BJ (cell line): ENCODE measurements around the gene KLHL9. TPM values are rescaled to one million over a fixed set of nuclear protein-coding genes. Genes with fewer than 3 reads are reported as not detected.
"Not testable (repeated sequence)": the region's sequence is repeated elsewhere in the genome, so short reads cannot be mapped to it uniquely, and the experiment has no call there.

Source experiments
- CTCF ChIA-PET: fragments of 350-600 bp; formaldehyde crosslinking; extraction: SDS; loops from one replicate; lab custom pipeline; 2021; ENCODE audit warnings: antibody characterized with exemption, inconsistent platforms; lab: Yijun Ruan, JAX
- POLR2A ChIA-PET: fragments of 300-600 bp; sonication (Branson Sonifier 250); formaldehyde crosslinking; extraction: SDS; loops from one replicate; lab custom pipeline; 2021; ENCODE audit warnings: antibody characterized with exemption; lab: Charles Lee
- DNase-seq: peaks from one replicate; pipeline ENCODE4 v3.0.0-alpha.2; 2011; ENCODE audit warnings: low read depth
- H3K27me3 ChIP-seq: 2 replicates; pipeline ENCODE4 v1.6.0; 2011; ENCODE audit warnings: low read length; ENCODE audit not compliant: control insufficient read depth, insufficient read depth
- H3K36me3 ChIP-seq: 2 replicates; pipeline ENCODE4 v1.5.1; 2011; ENCODE audit warnings: low read length; ENCODE audit not compliant: control insufficient read depth, insufficient read depth
- H3K4me3 ChIP-seq: 2 replicates; pipeline ENCODE4 v1.5.1; 2011; ENCODE audit warnings: low read depth, mild to moderate bottlenecking, control low read depth, low read length
- polyA minus RNA-seq: library from RNA; depleted of rRNA, polyadenylated mRNA; stranded (reverse); fragments of >200 nt; gene quantifications from 2 replicates; pipeline ENCODE4 v1.2.3, GENCODE V29; 2011; rRNA and poly(A)+ RNA removed
- polyA plus RNA-seq: library from polyadenylated mRNA; depleted of rRNA; stranded (reverse); fragments of >200 nt; gene quantifications from 2 replicates; pipeline ENCODE4 v1.2.3, GENCODE V29; 2011; rRNA removed
- TF ChIP-seq, protein P1 (sequence below): IDR thresholded peaks from 2 replicates; pipeline ENCODE4 v1.5.1; 2011; ENCODE audit warnings: low read depth, mild to moderate bottlenecking, control low read depth, inconsistent platforms, low read length, moderate library complexity; ENCODE audit not compliant: insufficient read depth

The KLHL9 gene, protein sequence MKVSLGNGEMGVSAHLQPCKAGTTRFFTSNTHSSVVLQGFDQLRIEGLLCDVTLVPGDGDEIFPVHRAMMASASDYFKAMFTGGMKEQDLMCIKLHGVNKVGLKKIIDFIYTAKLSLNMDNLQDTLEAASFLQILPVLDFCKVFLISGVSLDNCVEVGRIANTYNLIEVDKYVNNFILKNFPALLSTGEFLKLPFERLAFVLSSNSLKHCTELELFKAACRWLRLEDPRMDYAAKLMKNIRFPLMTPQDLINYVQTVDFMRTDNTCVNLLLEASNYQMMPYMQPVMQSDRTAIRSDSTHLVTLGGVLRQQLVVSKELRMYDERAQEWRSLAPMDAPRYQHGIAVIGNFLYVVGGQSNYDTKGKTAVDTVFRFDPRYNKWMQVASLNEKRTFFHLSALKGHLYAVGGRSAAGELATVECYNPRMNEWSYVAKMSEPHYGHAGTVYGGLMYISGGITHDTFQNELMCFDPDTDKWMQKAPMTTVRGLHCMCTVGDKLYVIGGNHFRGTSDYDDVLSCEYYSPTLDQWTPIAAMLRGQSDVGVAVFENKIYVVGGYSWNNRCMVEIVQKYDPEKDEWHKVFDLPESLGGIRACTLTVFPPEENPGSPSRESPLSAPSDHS
- polyA plus RNA-seq (14.4 and 25.9 TPM in 2 replicates), polyA minus RNA-seq (19.8 and 21.9 TPM in 2 replicates)

DNA sequence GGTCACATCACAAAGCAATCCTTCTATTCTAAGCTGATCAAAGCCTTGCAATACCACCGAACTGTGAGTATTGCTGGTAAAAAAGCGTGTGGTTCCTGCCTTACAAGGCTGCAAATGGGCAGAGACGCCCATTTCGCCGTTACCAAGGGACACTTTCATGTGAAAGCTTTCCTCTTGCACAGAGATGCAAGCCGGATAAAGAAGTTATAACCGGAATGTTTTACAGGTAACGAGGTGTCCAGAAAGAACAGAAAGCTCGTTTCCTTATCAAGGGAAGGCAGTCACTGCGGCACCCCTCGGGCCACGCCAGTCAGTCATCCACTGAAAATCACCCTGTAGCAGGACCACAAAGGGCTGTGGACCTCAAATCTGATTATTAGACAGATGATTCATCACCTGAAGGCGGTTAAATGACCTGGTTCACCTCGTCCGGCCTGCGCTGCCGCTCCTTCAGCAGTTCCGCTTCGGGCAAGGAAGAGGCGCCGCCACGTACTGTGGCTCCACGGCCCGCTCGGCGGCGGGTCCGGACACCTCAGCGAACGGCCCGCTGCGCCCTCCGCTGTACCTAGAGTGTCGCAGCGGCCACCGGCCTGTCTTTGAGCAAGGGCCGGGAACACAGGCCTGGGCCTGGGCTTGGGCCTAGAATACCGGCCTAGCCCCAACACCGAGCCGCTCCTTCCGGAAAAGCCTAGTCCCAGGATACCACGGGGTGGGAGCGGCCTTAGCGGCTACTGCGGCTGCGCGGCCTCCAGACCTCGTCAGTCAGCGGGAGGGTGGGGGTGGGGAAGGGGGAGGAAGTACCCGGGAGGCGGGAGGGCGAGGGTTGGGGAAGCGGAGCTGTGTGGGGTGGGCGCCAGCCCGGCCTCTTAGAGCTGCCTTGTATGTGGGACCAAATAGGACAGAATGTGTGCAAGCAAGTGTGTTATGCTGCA, at the start of gene KLHL9:
Gene KLHL9, minus strand, starts transcription at position 704 of the 932 bp plus-strand sequence. Its CDS starts 545 bp downstream, at position 159.
- TF ChIP-seq, protein P1, sequence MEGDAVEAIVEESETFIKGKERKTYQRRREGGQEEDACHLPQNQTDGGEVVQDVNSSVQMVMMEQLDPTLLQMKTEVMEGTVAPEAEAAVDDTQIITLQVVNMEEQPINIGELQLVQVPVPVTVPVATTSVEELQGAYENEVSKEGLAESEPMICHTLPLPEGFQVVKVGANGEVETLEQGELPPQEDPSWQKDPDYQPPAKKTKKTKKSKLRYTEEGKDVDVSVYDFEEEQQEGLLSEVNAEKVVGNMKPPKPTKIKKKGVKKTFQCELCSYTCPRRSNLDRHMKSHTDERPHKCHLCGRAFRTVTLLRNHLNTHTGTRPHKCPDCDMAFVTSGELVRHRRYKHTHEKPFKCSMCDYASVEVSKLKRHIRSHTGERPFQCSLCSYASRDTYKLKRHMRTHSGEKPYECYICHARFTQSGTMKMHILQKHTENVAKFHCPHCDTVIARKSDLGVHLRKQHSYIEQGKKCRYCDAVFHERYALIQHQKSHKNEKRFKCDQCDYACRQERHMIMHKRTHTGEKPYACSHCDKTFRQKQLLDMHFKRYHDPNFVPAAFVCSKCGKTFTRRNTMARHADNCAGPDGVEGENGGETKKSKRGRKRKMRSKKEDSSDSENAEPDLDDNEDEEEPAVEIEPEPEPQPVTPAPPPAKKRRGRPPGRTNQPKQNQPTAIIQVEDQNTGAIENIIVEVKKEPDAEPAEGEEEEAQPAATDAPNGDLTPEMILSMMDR = no peak
- Histone ChIP-seq H3K36me3 (no peaks in the 10 kb centered on the region; the same call in 1 of the 2 replicates), H3K27me3 (no peaks in the 10 kb centered on the region; the same call in 1 of the 2 replicates), H3K4me3 (peak within 1 kb of the TSS; percentile 66)
- ChIA-PET CTCF (interaction anchor here (0.6 to 1.9 kb wide), 11 partner anchors 9 to 819 kb away, joined by 3 to 7 read pairs (median 3); no protein-coding TSS in a partner anchor), POLR2A (interaction anchor here (0.5 to 0.6 kb wide), 2 partner anchors 8 to 83 kb away, joined by 3 to 6 read pairs; no protein-coding TSS in a partner anchor)
- peak; percentile 49 for DNase-seq

DNA sequence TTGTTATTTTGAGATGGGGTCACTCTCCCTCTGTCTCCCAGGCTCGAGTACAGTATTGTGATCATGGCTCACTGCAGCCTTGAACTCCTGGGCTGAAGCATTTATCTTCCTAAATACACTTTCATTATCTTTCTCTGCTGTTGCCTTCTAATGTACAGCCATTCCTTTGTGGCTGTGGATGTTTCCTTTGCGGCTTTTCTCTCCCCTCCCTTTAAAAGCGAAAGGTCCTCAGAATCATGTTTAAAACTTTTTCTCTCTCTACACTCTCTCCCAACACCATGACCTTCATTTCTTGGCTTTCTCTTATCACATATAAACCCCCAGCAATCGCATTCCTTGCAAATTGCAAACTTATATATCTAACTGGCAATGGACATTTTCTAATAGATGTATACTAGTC, 48.4 kb upstream of the KLHL9 start:
- DNase-seq = no peak
- POLR2A ChIA-PET = no interaction called here
- CTCF ChIA-PET = no interaction called here
- no peaks in the 10 kb centered on the region for H3K36me3 ChIP-seq
- TF ChIP-seq, protein P1 = no peak
- no peak overlapping the region for H3K4me3 ChIP-seq
- H3K27me3 ChIP-seq = peaks cover 7% of the 10 kb centered on the region

DNA sequence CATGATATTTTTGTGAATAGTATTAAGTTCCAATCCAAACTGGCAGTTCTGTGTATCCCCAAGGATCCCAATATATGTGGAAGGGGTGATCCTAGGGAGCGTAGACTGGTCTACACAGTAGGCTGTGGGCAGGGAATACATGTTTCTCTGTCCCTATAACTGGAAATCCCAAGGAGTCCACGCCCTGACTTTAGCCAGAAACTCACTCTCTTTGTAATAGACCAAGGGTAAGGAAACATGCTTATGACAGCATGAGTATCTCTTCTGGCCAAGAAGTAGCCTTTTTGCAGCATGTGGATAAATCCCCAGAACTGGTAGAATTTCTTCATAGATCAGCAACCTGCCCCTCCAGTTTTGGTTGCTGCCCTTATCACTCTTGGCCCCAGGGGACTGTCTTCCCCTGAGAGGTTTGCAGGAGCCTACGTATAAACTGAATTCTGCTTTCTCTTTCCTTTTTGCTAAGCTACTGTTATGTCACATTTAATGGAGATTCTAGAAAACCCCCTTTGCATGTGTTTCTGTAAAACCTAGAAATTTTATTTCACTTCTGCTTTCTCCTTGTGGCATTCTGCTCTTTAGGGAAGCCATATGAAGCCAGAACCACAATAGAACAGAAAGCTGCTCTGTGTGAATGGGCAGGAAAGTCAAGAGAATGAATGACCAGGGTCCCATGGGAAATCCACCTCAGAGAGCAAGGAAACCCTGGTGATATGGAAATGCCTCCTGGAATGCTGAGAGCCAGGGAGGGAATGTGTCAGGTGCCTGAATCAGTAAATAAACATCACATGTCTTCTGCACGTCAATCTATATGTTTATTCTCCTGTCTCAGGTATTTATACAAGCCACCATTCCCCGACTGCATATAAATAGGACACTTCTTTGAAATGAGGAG, 46.5 kb upstream of the KLHL9 start:
- CTCF ChIA-PET = interaction anchor here (1.1 to 6.8 kb wide), 2 partner anchors 14 to 16 kb away, joined by 4 to 33 read pairs; no protein-coding TSS in a partner anchor
- POLR2A ChIA-PET = interaction anchor here (0.6 kb wide), 1 partner anchor 178 kb away, joined by 11 read pairs; no protein-coding TSS in a partner anchor

DNA sequence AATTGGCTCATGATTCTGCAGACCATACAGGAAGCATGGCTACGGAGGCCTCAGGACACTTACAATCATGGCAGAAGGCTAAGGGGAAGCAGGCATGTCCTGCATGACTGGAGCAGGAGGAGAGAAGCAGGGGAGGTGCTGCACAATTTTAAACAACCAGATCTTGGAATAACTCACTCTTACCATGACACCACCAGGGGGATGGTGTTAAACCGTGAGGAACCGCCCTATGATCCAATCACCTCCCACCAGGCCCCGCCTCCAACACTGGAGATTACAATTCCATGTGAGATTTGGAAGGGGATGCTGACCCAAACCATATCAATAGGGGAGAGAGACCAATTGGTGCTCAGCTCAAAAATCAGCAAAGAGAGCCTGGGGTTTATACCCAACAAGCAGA, 36.3 kb upstream of the KLHL9 start:
- H3K4me3 ChIP-seq, DNase-seq, H3K36me3 ChIP-seq, H3K27me3 ChIP-seq, POLR2A ChIA-PET: not testable (repeated sequence)
- CTCF ChIA-PET = interaction anchor here (1.5 kb wide), 1 partner anchor 25 kb away, joined by 6 read pairs; no protein-coding TSS in a partner anchor

More for the DNA sequence above, 46.5 kb upstream of the KLHL9 start:
- H3K36me3 ChIP-seq = no peaks in the 10 kb centered on the region
- H3K4me3 ChIP-seq = no peak overlapping the region
- peaks cover 7% of the 10 kb centered on the region for H3K27me3 ChIP-seq
- DNase-seq = no peak
- TF ChIP-seq, protein P1 = no peak
